Ascending aorta (tissue), 2 donors: Measurements from ENCODE around the gene FXYD7. TPM values are rescaled to one million over a fixed set of nuclear protein-coding genes. Genes with fewer than 3 reads are reported as not detected.

Experiments
- DNase-seq, 2 donors: peaks; one replicate each; pipeline ENCODE4 v3.0.0-alpha.2; 2019; ENCODE audit warnings: low spot score in 2 of 2
- H3K27ac ChIP-seq, 2 donors: fragments of 200-600 bp; sonication (generic); one replicate each; pipeline ENCODE4 v1.5.1; 2016 to 2017; ENCODE audit warnings: mild to moderate bottlenecking in 1 of 2
- H3K27me3 ChIP-seq: fragments of 200-600 bp; sonication (generic); one replicate; pipeline ENCODE4 v1.5.1; 2017
- H3K36me3 ChIP-seq, 2 donors: fragments of 200-600 bp; sonication (generic); one replicate each; pipeline ENCODE4 v1.5.1; 2016
- H3K4me1 ChIP-seq, 2 donors: fragments of 200-600 bp; sonication (generic); one replicate each; pipeline ENCODE4 v1.5.1; 2016 to 2017; ENCODE audit warnings: mild to moderate bottlenecking in 1 of 2
- H3K4me3 ChIP-seq, 2 donors: fragments of 200-600 bp; sonication (generic); one replicate each; pipeline ENCODE4 v1.5.1; 2016 to 2017; ENCODE audit warnings: mild to moderate bottlenecking in 1 of 2
- H3K9me3 ChIP-seq, 2 donors: fragments of 200-600 bp; sonication (generic); one replicate each; pipeline ENCODE4 v1.5.1; 2016
- CTCF ChIP-seq, 3 experiments: fragments of 200-600 bp in 2 of 3; fragments of 450-650 bp in 1 of 3; sonication (generic) in 2 of 3; IDR thresholded peaks; one replicate each; pipeline ENCODE4 v1.5.1; 2016 to 2019; ENCODE audit warnings: antibody characterized with exemption in 3 of 3, mild to moderate bottlenecking in 1 of 3, moderate library complexity in 1 of 3
- intact Hi-C: fragments of 100-400 bp; cut with DNase I; formaldehyde crosslinking; loops from one replicate; pipeline ENCODE4 v1.15.1; 2023
- total RNA-seq: library from RNA; depleted of rRNA; stranded (reverse); fragments of >200 nt; gene quantifications from one replicate; pipeline ENCODE4 v1.1.0, GENCODE V29; 2016

FXYD7 gene
- total RNA-seq, 1 donor from 2014 or later = not detected

GRCh38 chr19:35164418-35164817, 21.4 kb downstream of the FXYD7 start:
- H3K36me3 ChIP-seq = peaks cover 37 to 69% of the 10 kb centered on the region in 2 donors
- TF ChIP-seq CTCF (IDR thresholded peaks at IDR 0.05) = no peak
- H3K4me3 ChIP-seq = no peak overlapping the region
- no peaks in the 10 kb centered on the region for H3K4me1 ChIP-seq
- H3K27me3 ChIP-seq = no peaks in the 10 kb centered on the region
- intact Hi-C loops = no loop called here
- no peak for DNase-seq
- H3K9me3 ChIP-seq = peaks cover 0 to 28% of the 10 kb centered on the region in 2 donors
- no peak overlapping the region for H3K27ac ChIP-seq

- DNase-seq = no peak
- TF ChIP-seq CTCF (IDR thresholded peaks at IDR 0.05) = no peak
- Histone ChIP-seq H3K36me3 (peaks cover 31 to 70% of the 10 kb centered on the region in 2 donors), H3K9me3 (peaks cover 0 to 28% of the 10 kb centered on the region in 2 donors), H3K4me3 (no peak overlapping the region), H3K27ac (no peak overlapping the region), H3K4me1 (no peaks in the 10 kb centered on the region), H3K27me3 (no peaks in the 10 kb centered on the region)
- intact Hi-C loops = no loop called here
Observed at GRCh38 chr19:35165200-35166058, 22.4 kb downstream of the FXYD7 start.

GRCh38 chr19:35166100-35167063, 23.3 kb downstream of the FXYD7 start:
- no peak overlapping the region for H3K4me3 ChIP-seq
- H3K36me3 ChIP-seq = peaks cover 27 to 62% of the 10 kb centered on the region in 2 donors
- no peak for TF ChIP-seq CTCF (IDR thresholded peaks at IDR 0.05)
- intact Hi-C loops = no loop called here
- H3K27me3 ChIP-seq = no peaks in the 10 kb centered on the region
- H3K4me1 ChIP-seq = no peaks in the 10 kb centered on the region
- H3K9me3 ChIP-seq = peaks cover 0 to 28% of the 10 kb centered on the region in 2 donors
- DNase-seq = no peak
- no peak overlapping the region for H3K27ac ChIP-seq

GRCh38 chr19:35167251-35168119, 24.4 kb downstream of the FXYD7 start:
- Histone ChIP-seq H3K27ac (no peak overlapping the region), H3K36me3 (peaks cover 19 to 51% of the 10 kb centered on the region in 2 donors), H3K4me3 (no peak overlapping the region), H3K27me3 (no peaks in the 10 kb centered on the region), H3K9me3 (peaks cover 0 to 21% of the 10 kb centered on the region in 2 donors), H3K4me1 (no peaks in the 10 kb centered on the region)
- TF ChIP-seq CTCF (IDR thresholded peaks at IDR 0.05) = no peak
- DNase-seq = no peak
- intact Hi-C loops = no loop called here

- Histone ChIP-seq H3K36me3 (peaks cover 19 to 44% of the 10 kb centered on the region in 2 donors), H3K4me3 (no peak overlapping the region), H3K27me3 (no peaks in the 10 kb centered on the region), H3K27ac (no peak overlapping the region), H3K4me1 (no peaks in the 10 kb centered on the region), H3K9me3 (peaks cover 0 to 20% of the 10 kb centered on the region in 2 donors)
- no peak for TF ChIP-seq CTCF (IDR thresholded peaks at IDR 0.05)
- intact Hi-C loops = no loop called here
- no peak for DNase-seq
Observed at GRCh38 chr19:35168196-35168595, 25.1 kb downstream of the FXYD7 start.
